Measurements from ENCODE around the gene NACC2.
A peak's percentile ranks its signal among the peaks of the same experiment; 100 is the strongest.

The NACC2 gene

DNA sequence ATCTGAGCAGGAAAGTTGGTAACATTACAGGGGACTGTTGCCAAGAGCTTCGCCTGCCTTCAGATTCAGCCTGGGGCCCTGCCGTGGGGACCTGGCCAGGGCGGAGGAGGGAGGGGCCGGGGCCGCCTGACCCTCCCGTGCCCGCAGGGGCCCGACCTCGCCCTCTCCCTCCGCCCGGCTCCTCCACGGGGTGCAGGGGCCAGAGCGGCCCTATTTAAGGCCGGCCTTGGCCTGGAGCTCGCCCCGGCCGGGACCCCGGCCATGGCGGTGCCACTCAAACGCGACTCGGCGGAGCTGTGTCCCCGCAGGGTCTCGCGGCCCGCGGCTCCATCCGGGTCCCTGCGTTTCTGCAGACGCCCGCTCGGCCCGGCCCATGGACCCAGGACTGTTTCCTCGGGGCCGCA, 22.8 kb upstream of the NACC2 start (continued):
- TF ChIP-seq ZNF114 (tag by site-specific recombination; IDR thresholded peaks at IDR 0.05) (no peak), ZBTB48 (tag by site-specific recombination; IDR thresholded peaks at IDR 0.05) (peak; percentile 52), MEIS1 (CRISPR knock-in tag; IDR thresholded peaks at IDR 0.05; ENCODE audit: borderline replicate concordance) (no peak), ZNF707 (tag by site-specific recombination; IDR thresholded peaks at IDR 0.05) (no peak), ZFP69B (tag by site-specific recombination; IDR thresholded peaks at IDR 0.05) (no peak), ZBTB1 (tag by site-specific recombination; IDR thresholded peaks at IDR 0.05) (no peak), ZNF24 (tag by site-specific recombination; IDR thresholded peaks at IDR 0.05) (no peak), ZNF169 (tag by site-specific recombination; IDR thresholded peaks at IDR 0.05) (no peak), TSHZ1 (tag by site-specific recombination; IDR thresholded peaks at IDR 0.05; ENCODE audit: borderline replicate concordance) (no peak), GLI4 (tag by site-specific recombination; IDR thresholded peaks at IDR 0.05) (no peak), ZNF530 (tag by site-specific recombination; IDR thresholded peaks at IDR 0.05; ENCODE audit: low read depth) (no peak), HOXD13 (CRISPR knock-in tag; IDR thresholded peaks at IDR 0.05; ENCODE audit: borderline replicate concordance) (no peak), IKZF3 (tag by site-specific recombination; IDR thresholded peaks at IDR 0.05) (no peak), ZNF660 (tag by site-specific recombination; IDR thresholded peaks at IDR 0.05) (no peak), PRDM6 (tag by site-specific recombination; IDR thresholded peaks at IDR 0.05) (no peak), ZNF585B (tag by site-specific recombination; IDR thresholded peaks at IDR 0.05) (no peak), ZNF202 (tag by site-specific recombination; IDR thresholded peaks at IDR 0.05; ENCODE audit: borderline replicate concordance) (no peak), SP2 (tag by site-specific recombination; IDR thresholded peaks at IDR 0.05) (no peak; the same call in 1 of the 2 replicates), BCL11A (tag by site-specific recombination; IDR thresholded peaks at IDR 0.05; ENCODE audit: low read depth) (no peak), ZNF560 (tag by site-specific recombination; IDR thresholded peaks at IDR 0.05; ENCODE audit: borderline replicate concordance) (no peak), ZNF404 (tag by site-specific recombination; IDR thresholded peaks at IDR 0.05) (no peak), ZNF529 (tag by site-specific recombination; IDR thresholded peaks at IDR 0.05; ENCODE audit: insufficient replicate concordance) (no peak), ZXDB (tag by site-specific recombination; IDR thresholded peaks at IDR 0.05) (peak; percentile 83), TRIM28 (IDR thresholded peaks at IDR 0.05; ENCODE audit: borderline replicate concordance, low read length) (no peak), ZFP3 (tag by site-specific recombination; IDR thresholded peaks at IDR 0.05; ENCODE audit: low read depth) (no peak)
- TF ChIP-seq, protein P1, sequence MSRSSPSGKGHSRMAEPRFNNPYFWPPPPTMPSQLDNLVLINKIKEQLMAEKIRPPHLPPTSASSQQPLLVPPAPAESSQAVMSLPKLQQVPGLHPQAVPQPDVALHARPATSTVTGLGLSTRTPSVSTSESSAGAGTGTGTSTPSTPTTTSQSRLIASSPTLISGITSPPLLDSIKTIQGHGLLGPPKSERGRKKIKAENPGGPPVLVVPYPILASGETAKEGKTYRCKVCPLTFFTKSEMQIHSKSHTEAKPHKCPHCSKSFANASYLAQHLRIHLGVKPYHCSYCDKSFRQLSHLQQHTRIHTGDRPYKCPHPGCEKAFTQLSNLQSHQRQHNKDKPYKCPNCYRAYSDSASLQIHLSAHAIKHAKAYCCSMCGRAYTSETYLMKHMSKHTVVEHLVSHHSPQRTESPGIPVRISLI (tag by site-specific recombination; IDR thresholded peaks at IDR 0.05), result no peak
- TF ChIP-seq, protein P2, sequence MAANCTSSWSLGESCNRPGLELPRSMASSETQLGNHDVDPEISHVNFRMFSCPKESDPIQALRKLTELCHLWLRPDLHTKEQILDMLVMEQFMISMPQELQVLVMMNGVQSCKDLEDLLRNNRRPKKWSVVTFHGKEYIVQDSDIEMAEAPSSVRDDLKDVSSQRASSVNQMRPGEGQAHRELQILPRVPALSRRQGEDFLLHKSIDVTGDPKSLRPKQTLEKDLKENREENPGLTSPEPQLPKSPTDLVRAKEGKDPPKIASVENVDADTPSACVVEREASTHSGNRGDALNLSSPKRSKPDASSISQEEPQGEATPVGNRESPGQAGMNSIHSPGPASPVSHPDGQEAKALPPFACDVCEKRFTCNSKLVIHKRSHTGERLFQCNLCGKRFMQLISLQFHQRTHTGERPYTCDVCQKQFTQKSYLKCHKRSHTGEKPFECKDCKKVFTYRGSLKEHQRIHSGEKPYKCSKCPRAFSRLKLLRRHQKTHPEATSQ (tag by site-specific recombination; IDR thresholded peaks at IDR 0.05), result no peak
- TF ChIP-seq, protein P3, sequence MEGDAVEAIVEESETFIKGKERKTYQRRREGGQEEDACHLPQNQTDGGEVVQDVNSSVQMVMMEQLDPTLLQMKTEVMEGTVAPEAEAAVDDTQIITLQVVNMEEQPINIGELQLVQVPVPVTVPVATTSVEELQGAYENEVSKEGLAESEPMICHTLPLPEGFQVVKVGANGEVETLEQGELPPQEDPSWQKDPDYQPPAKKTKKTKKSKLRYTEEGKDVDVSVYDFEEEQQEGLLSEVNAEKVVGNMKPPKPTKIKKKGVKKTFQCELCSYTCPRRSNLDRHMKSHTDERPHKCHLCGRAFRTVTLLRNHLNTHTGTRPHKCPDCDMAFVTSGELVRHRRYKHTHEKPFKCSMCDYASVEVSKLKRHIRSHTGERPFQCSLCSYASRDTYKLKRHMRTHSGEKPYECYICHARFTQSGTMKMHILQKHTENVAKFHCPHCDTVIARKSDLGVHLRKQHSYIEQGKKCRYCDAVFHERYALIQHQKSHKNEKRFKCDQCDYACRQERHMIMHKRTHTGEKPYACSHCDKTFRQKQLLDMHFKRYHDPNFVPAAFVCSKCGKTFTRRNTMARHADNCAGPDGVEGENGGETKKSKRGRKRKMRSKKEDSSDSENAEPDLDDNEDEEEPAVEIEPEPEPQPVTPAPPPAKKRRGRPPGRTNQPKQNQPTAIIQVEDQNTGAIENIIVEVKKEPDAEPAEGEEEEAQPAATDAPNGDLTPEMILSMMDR (tag by site-specific recombination; IDR thresholded peaks at IDR 0.05), result 0 out of 2 replicates have a peak, but pooled peaks have one; percentile 7
- TF ChIP-seq, protein P4, sequence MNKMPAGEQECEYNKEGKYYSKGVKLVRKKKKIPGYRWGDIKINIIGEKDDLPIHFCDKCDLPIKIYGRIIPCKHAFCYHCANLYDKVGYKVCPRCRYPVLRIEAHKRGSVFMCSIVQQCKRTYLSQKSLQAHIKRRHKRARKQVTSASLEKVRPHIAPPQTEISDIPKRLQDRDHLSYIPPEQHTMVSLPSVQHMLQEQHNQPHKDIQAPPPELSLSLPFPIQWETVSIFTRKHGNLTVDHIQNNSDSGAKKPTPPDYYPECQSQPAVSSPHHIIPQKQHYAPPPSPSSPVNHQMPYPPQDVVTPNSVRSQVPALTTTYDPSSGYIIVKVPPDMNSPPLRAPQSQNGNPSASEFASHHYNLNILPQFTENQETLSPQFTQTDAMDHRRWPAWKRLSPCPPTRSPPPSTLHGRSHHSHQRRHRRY (tag by site-specific recombination; IDR thresholded peaks at IDR 0.05), result no peak
- TF ChIP-seq, protein P5, sequence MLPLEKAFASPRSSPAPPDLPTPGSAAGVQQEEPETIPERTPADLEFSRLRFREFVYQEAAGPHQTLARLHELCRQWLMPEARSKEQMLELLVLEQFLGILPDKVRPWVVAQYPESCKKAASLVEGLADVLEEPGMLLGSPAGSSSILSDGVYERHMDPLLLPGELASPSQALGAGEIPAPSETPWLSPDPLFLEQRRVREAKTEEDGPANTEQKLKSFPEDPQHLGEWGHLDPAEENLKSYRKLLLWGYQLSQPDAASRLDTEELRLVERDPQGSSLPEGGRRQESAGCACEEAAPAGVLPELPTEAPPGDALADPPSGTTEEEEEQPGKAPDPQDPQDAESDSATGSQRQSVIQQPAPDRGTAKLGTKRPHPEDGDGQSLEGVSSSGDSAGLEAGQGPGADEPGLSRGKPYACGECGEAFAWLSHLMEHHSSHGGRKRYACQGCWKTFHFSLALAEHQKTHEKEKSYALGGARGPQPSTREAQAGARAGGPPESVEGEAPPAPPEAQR (tag by site-specific recombination; IDR thresholded peaks at IDR 0.05), result no peak

Measured in HEK293 (cell line).